K562 (cell line): ENCODE measurements around the gene ANO1. TPM values are rescaled to one million over a fixed set of nuclear protein-coding genes. Genes with fewer than 3 reads are reported as not detected.

Experiments
- ATAC-seq: fragments of 200-7000 bp; cut with Tn5 transposase; 3 replicates; pipeline ENCODE4 v1.9.1; 2020; ENCODE audit warnings: moderate library complexity
- BruUV-seq: library from RNA; stranded (reverse); fragments of 400-500 nt; replicated peaks from 2 replicates; lab custom pipeline; 2021; lab: Mats Ljungman, UMichigan
- CTCF ChIA-PET: fragments of 300-600 bp; formaldehyde crosslinking; extraction: SDS; loops from one replicate; lab custom pipeline; 2021; ENCODE audit warnings: low intra/inter-chr PET ratio; lab: Yijun Ruan, JAX
- POLR2A ChIA-PET: fragments of 300-600, 350-650 bp; sonication (Branson Sonifier 250); formaldehyde crosslinking; extraction: SDS; loops from one replicate; lab custom pipeline; 2021; ENCODE audit warnings: antibody characterized with exemption, inconsistent platforms; lab: Yijun Ruan, JAX
- DNase-seq, 4 experiments: peaks; one replicate each; pipeline versions ENCODE4 v3.0.0 to v3.0.0-alpha.2; 2011 to 2018; ENCODE audit warnings: low spot score in 3 of 4, mixed read lengths in 3 of 4; ENCODE audit errors: extremely low read depth in 1 of 4
- FAIRE-seq: peaks from 2 replicates; lab custom pipeline; 2011; peaks lifted over from hg19 to GRCh38; lab: Jason Lieb, UNC
- H2AFZ ChIP-seq: 2 replicates; pipeline ENCODE4 v1.6.0; 2011; ENCODE audit warnings: low read depth, low read length, control low read depth, inconsistent platforms
- H3K27ac ChIP-seq: fragments of 200-600 bp; 3 replicates; pipeline ENCODE4 v1.8.0; 2011; ENCODE audit warnings: low read depth, mild to moderate bottlenecking, control low read depth, inconsistent platforms, low read length, moderate library complexity, mixed read lengths; ENCODE audit errors: extremely low read depth
- H3K27me3 ChIP-seq, 2 experiments: fragments of 300-600 bp in 1 of 2; 2 replicates in 1 of 2; 3 replicates in 1 of 2; pipeline versions ENCODE4 v1.6.0 to v1.8.0; 2011; ENCODE audit warnings: inconsistent platforms in 2 of 2, low read length in 2 of 2, mild to moderate bottlenecking in 1 of 2, mixed read lengths in 1 of 2, moderate library complexity in 1 of 2; ENCODE audit not compliant: control insufficient read depth in 2 of 2, insufficient read depth in 2 of 2
- H3K36me3 ChIP-seq: fragments of 300-600 bp; 3 replicates; pipeline ENCODE4 v1.8.0; 2011; ENCODE audit warnings: mild to moderate bottlenecking, low read length, inconsistent platforms; ENCODE audit not compliant: control insufficient read depth, insufficient read depth
- H3K4me1 ChIP-seq, 2 experiments: fragments of 200-600 bp in 1 of 2; replicated peaks in 1 of 2; 2 replicates in 1 of 2; 3 replicates in 1 of 2; pipeline versions ENCODE4 v1.5.1 to v1.8.0; 2011; ENCODE audit warnings: inconsistent platforms in 2 of 2, low read length in 2 of 2, mild to moderate bottlenecking in 1 of 2, mixed read lengths in 1 of 2, moderate library complexity in 1 of 2; ENCODE audit not compliant: control insufficient read depth in 2 of 2, insufficient read depth in 2 of 2
- H3K4me2 ChIP-seq: 2 replicates; pipeline ENCODE4 v1.6.1; 2011; ENCODE audit warnings: low read length, control low read depth, inconsistent platforms, mixed read lengths; ENCODE audit not compliant: insufficient read depth
- H3K4me3 ChIP-seq: fragments of 200-600 bp; sonication (generic), shearing (Covaris generic); 2 replicates; pipeline ENCODE4 v1.5.1; 2016; ENCODE audit warnings: control low read depth, inconsistent platforms
- H3K79me2 ChIP-seq: fragments of 200-600 bp; 3 replicates; pipeline ENCODE4 v1.8.0; 2011; ENCODE audit warnings: low read length, inconsistent platforms; ENCODE audit not compliant: control insufficient read depth, insufficient read depth
- H3K9ac ChIP-seq, 2 experiments: 2 replicates each; pipeline versions ENCODE4 v1.6.0 to v1.6.1; 2011; ENCODE audit warnings: low read depth in 2 of 2, low read length in 2 of 2, control low read depth in 1 of 2, inconsistent platforms in 1 of 2, mild to moderate bottlenecking in 1 of 2, mixed read lengths in 1 of 2; ENCODE audit not compliant: insufficient read depth in 1 of 2
- H3K9me1 ChIP-seq: one replicate; pipeline ENCODE4 v1.6.0; 2011; ENCODE audit warnings: inconsistent platforms, mild to moderate bottlenecking, low read length, moderate library complexity; ENCODE audit not compliant: control insufficient read depth, insufficient read depth
- H3K9me3 ChIP-seq: replicated peaks from 2 replicates; pipeline ENCODE4 v1.5.1; 2011; ENCODE audit warnings: low read depth, low read length, inconsistent platforms; ENCODE audit not compliant: control insufficient read depth, insufficient read depth
- H4K20me1 ChIP-seq: replicated peaks from 2 replicates; pipeline ENCODE4 v1.6.1; 2011; ENCODE audit warnings: low read length, inconsistent platforms, mixed read lengths; ENCODE audit not compliant: control insufficient read depth, insufficient read depth
- ATF6 ChIP-seq: sonication (generic); formaldehyde crosslinking; IDR thresholded peaks from 2 replicates; pipeline ENCODE4 v1.4.0; 2020; ENCODE audit warnings: mild to moderate bottlenecking, missing genetic modification reagents
- CTBP1 ChIP-seq: fragments of 450-650 bp; IDR thresholded peaks from 2 replicates; pipeline ENCODE4 v1.6.1; 2016; ENCODE audit warnings: borderline replicate concordance
- EHMT2 ChIP-seq: fragments of 450-650 bp; IDR thresholded peaks from 2 replicates; pipeline ENCODE4 v1.6.1; 2018; ENCODE audit warnings: antibody characterized with exemption
- NFIC ChIP-seq: fragments of 450-650 bp; IDR thresholded peaks from 2 replicates; pipeline ENCODE4 v1.6.1; 2017; ENCODE audit warnings: mild to moderate bottlenecking, inconsistent platforms
- NONO ChIP-seq, 2 experiments: fragments of 200-400 bp in 1 of 2; fragments of 450-650 bp in 1 of 2; formaldehyde crosslinking in 1 of 2; IDR thresholded peaks; 2 replicates each; pipeline ENCODE4 v1.6.1; 2017; ENCODE audit warnings: low read depth in 2 of 2, mild to moderate bottlenecking in 2 of 2, moderate library complexity in 2 of 2, low read length in 1 of 2
- NRF1 ChIP-seq, 2 experiments: fragments of 450-650 bp; IDR thresholded peaks in 1 of 2; conservative IDR thresholded peaks in 1 of 2; 2 replicates each; pipeline ENCODE4 v1.6.1; 2014; ENCODE audit warnings: mild to moderate bottlenecking in 2 of 2
- RBM15 ChIP-seq: fragments of 200-400 bp; formaldehyde crosslinking; IDR thresholded peaks from 2 replicates; pipeline ENCODE4 v1.6.1; 2018; ENCODE audit warnings: mild to moderate bottlenecking, low read length, moderate library complexity; ENCODE audit not compliant: insufficient read depth
- XRCC3 ChIP-seq: fragments of 450-650 bp; IDR thresholded peaks from 2 replicates; pipeline ENCODE4 v1.6.1; 2017; ENCODE audit warnings: mild to moderate bottlenecking, moderate library complexity
- ZC3H4 ChIP-seq: sonication (generic); formaldehyde crosslinking; IDR thresholded peaks from 2 replicates; pipeline ENCODE4 v1.9.0; 2021; ENCODE audit warnings: missing genetic modification reagents, borderline replicate concordance
- WGBS: fragments of 100-300 bp; shearing (Covaris generic); methylation state at CpG from one replicate; pipeline ENCODE4 v1.1.6; 2016; ENCODE audit warnings: low coverage, mixed read lengths; ENCODE audit not compliant: insufficient coverage; ENCODE audit errors: missing lambda C conversion rate; 5-methylcytosine and 5-hydroxymethylcytosine counted together
- in situ Hi-C: fragments of 300-500 bp; cut with MboI; formaldehyde crosslinking; loops from 4 replicates; pipeline ENCODE4 v1.15.0; 2018; ENCODE audit warnings: inconsistent platforms, mixed read lengths
- intact Hi-C: fragments of 100-400 bp; cut with micrococcal nuclease; formaldehyde crosslinking; loops from 2 replicates; pipeline ENCODE4 v1.14.2; 2022
- polyA plus RNA-seq, 8 experiments: library from polyadenylated mRNA; depleted of rRNA in 4 of 8; stranded (reverse) in 5 of 8; unstranded in 3 of 8; fragments of >200 nt; fragmentation: Nextera tagmentation in 2 of 8; fragmentation: Illumina TruSeq in 1 of 8; extraction: Ambion mirVana in 2 of 8; extraction: Trizol in 1 of 8; gene quantifications; 2 replicates each; pipeline versions ENCODE4 v1.2.1 to v1.2.3, GENCODE V29; 2011 to 2014; ENCODE audit warnings: inconsistent platforms in 1 of 8, missing spikeins in 1 of 8
- total RNA-seq, 7 experiments: library from RNA; depleted of rRNA in 6 of 7; stranded (reverse); fragments of >200 nt in 6 of 7; fragmentation: Illumina TruSeq in 2 of 7; extraction: Trizol in 2 of 7; gene quantifications; 2 replicates each; pipeline versions ENCODE4 v1.2.1 to v1.2.3, GENCODE V29; 2011 to 2021; ENCODE audit warnings: low replicate concordance in 1 of 7
- TF ChIP-seq, protein P1 (sequence below): sonication (generic); formaldehyde crosslinking; IDR thresholded peaks from 2 replicates; pipeline ENCODE4 v1.8.0; 2022; ENCODE audit warnings: mild to moderate bottlenecking, missing genetic modification reagents, borderline replicate concordance
- TF ChIP-seq, protein P2 (sequence below), 2 experiments: fragments of 450-650 bp; IDR thresholded peaks; 2 replicates each; pipeline ENCODE4 v1.6.1; 2016
- TF ChIP-seq, protein P3 (sequence below): fragments of 250-450 bp; sonication (Bioruptor Pico); IDR thresholded peaks from 2 replicates; pipeline ENCODE4 v1.4.0; 2020; ENCODE audit warnings: borderline replicate concordance

Gene ANO1
- total and polyA plus RNA-seq, 9 of the 15 experiments (the other 6 are each of a cell fraction or from before 2014, with no cell fraction given): not detected

GRCh38 chr11:70194792-70195791, 117.0 kb downstream of the ANO1 start:
- in situ Hi-C loops: loop anchor here (5.0 kb wide), 2 partner anchors 283 to 503 kb away; no protein-coding TSS in a partner anchor
- intact Hi-C loops: loop anchor here (5.0 kb wide), 2 partner anchors 108 to 508 kb away; no protein-coding TSS in a partner anchor
- no peaks in the 10 kb centered on the region for H3K9me1 ChIP-seq
- TF ChIP-seq ZC3H4 (no peak), NRF1 (conservative IDR thresholded peaks at IDR 0.05 in 1 of 2, IDR thresholded peaks at IDR 0.05 in 1 of 2) (no peak), ATF6 (no peak), RBM15 (no peak), CTBP1 (no peak), EHMT2 (peak; percentile 68), NONO (IDR thresholded peaks at IDR 0.05; ENCODE audit: low read depth in 2 of 2, low read length in 1 of 2) (no peak), NFIC (no peak), XRCC3 (no peak)
- TF ChIP-seq, protein P1, sequence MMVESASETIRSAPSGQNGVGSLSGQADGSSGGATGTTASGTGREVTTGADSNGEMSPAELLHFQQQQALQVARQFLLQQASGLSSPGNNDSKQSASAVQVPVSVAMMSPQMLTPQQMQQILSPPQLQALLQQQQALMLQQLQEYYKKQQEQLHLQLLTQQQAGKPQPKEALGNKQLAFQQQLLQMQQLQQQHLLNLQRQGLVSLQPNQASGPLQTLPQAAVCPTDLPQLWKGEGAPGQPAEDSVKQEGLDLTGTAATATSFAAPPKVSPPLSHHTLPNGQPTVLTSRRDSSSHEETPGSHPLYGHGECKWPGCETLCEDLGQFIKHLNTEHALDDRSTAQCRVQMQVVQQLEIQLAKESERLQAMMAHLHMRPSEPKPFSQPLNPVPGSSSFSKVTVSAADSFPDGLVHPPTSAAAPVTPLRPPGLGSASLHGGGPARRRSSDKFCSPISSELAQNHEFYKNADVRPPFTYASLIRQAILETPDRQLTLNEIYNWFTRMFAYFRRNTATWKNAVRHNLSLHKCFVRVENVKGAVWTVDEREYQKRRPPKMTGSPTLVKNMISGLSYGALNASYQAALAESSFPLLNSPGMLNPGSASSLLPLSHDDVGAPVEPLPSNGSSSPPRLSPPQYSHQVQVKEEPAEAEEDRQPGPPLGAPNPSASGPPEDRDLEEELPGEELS (CRISPR knock-in tag): no peak
- TF ChIP-seq, protein P2, sequence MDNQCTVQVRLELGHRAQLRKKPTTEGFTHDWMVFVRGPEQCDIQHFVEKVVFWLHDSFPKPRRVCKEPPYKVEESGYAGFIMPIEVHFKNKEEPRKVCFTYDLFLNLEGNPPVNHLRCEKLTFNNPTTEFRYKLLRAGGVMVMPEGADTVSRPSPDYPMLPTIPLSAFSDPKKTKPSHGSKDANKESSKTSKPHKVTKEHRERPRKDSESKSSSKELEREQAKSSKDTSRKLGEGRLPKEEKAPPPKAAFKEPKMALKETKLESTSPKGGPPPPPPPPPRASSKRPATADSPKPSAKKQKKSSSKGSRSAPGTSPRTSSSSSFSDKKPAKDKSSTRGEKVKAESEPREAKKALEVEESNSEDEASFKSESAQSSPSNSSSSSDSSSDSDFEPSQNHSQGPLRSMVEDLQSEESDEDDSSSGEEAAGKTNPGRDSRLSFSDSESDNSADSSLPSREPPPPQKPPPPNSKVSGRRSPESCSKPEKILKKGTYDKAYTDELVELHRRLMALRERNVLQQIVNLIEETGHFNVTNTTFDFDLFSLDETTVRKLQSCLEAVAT (IDR thresholded peaks at IDR 0.05): peak in 1 of 2 experiments; percentile 24; a peak in 1 of 4 replicates
- TF ChIP-seq, protein P3, sequence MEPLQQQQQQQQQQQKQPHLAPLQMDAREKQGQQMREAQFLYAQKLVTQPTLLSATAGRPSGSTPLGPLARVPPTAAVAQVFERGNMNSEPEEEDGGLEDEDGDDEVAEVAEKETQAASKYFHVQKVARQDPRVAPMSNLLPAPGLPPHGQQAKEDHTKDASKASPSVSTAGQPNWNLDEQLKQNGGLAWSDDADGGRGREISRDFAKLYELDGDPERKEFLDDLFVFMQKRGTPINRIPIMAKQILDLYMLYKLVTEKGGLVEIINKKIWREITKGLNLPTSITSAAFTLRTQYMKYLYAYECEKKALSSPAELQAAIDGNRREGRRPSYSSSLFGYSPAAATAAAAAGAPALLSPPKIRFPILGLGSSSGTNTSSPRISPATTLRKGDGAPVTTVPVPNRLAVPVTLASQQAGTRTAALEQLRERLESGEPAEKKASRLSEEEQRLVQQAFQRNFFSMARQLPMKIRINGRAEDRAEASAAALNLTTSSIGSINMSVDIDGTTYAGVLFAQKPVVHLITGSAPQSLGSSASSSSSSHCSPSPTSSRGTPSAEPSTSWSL (CRISPR knock-in tag): no peak

More at GRCh38 chr11:70194792-70195791, 117.0 kb downstream of the ANO1 start:
- Histone ChIP-seq H3K9ac (no peak overlapping the region), H3K4me3 (no peak overlapping the region), H3K4me1 (peaks cover 0 to 5% of the 10 kb centered on the region in 2 experiments; a peak in 2 of 5 replicates), H3K9me3 (peaks cover 2% of the 10 kb centered on the region; the same call in 1 of the 2 replicates), H3K79me2 (no peaks in the 10 kb centered on the region), H3K27me3 (peaks cover 0 to 21% of the 10 kb centered on the region in 2 experiments; a peak in 1 of 5 replicates), H3K36me3 (no peaks in the 10 kb centered on the region), H2AFZ (no peak overlapping the region), H3K27ac (no peak overlapping the region), H4K20me1 (no peaks in the 10 kb centered on the region; the same call in 1 of the 2 replicates), H3K4me2 (no peak overlapping the region)
- 0% methylated on average over 3 of the region's 3 CpGs for WGBS
- ATAC-seq (no peak), FAIRE-seq (no peak), DNase-seq (no peak)
- POLR2A ChIA-PET: interaction anchor here (0.7 kb wide), 1 partner anchor 9 kb away, joined by 3 read pairs; no protein-coding TSS in a partner anchor
- BruUV-seq: no TSS peak
- CTCF ChIA-PET: interaction anchor here (0.6 to 1.5 kb wide), 5 partner anchors 23 to 509 kb away, joined by 3 to 7 read pairs (median 3); no protein-coding TSS in a partner anchor
